HG02943 (cell line): ENCODE results near the gene UCK1.

Source experiments
- ATAC-seq: cut with Tn5 transposase; IDR thresholded peaks from one replicate; pipeline ENCODE4 v1.9.1; 2021; ENCODE audit warnings: mild to moderate bottlenecking, low read depth, moderate library complexity; ENCODE audit not compliant: unreplicated experiment

Gene UCK1

DNA sequence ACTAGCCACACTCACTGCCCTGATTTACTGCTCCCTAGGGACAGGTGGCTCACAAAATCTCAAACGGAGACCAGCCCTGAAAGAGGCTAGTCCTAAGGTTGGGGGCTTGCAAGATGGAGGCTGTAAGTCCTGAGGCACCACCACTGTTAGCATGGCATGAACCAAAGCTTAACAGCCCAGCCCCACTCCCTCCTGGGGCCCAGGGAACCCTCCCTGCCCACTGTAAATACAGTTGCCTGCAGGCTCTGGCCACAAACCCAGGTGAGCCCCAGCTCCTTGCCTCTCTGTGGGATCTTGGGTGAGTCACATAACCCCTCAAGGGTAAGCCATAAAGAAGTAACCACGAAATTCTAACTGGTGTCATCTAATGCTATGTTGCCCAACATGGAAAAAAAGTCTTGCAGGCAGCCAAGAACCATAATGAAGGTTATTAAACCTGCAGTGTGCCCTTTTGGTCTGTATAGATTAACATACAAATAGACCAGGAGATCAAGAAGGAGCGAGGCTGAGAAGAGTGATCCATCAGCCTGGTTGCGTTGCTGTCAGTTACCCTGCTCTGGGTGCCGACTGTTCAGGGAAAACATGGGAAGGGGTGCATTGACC lies 30.0 kb downstream of the UCK1 start:
- no peak for ATAC-seq

DNA sequence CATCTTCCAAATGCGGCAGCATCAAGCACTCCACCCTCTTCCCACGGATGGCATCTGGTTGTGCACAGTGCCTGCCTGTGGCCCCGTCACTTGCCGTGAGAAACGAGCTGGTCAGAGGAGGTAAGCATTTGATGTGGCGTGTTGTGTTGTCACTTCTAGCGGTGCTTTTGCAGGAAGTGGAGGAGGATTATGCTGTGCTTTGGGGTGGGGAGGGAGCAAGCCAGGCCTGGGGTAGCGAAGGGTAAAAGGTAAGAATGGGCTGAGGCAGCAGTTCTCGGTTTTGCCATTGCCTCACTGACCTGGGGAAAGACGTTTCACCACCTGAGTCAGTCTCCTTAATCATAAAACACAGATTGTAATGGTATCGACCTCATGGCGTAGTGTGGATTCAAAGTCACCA lies 30.7 kb downstream of the UCK1 start:
- no peak for ATAC-seq

GRCh38 chr9:131499254-131499767 lies 31.8 kb downstream of the UCK1 start:
- ATAC-seq, result no peak

- no peak for ATAC-seq
Observed at GRCh38 chr9:131496844-131497405, 34.1 kb downstream of the UCK1 start.

DNA sequence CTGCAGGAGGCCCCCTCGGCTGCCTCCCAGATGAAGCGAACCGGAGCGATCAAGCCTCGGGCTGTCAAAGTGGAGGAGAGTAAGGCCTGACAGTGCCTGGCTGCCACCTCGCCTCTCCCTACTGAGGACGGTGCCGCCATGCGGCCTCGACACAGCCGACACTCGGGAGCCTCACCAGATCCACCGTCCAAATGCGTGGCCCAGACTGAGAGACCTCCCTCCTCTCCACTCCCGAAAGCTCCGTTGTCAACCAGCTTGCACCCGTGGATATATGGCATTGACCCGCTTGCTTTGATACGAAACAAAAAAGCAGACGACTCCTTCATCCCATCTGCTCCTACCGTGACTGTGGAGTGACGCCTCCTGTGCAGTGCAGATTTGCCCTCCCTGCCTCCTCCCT lies 35.3 kb downstream of the UCK1 start:
- no peak for ATAC-seq

DNA sequence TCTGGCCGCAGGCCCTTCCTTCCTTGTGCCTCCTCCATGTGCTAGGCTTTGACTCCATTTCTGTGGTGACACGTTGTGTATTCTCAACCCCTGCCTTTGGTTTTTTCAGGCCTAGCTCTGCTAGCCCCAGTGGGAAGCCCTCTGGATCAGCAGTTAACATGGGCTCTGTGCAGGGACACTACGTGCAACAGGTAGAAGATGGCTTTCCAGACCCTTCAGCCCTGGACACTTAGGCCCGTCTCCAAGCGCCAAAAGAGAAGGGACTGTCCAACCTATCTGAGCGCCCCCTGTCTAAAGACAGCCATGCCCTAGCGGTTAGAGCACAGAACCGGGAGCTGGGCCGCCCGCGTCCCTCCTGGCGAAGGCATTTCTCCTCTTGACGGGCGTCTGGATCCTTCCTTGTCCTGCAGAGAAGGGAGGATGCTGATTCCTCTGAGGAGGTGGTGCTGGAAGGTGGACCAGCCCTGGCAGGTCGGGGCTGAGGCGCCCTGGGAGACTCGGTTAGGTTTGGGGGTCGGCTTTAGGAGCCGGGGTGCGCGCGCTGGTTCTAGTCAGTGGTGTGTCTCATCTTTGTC lies 36.7 kb downstream of the UCK1 start:
- no peak for ATAC-seq

DNA sequence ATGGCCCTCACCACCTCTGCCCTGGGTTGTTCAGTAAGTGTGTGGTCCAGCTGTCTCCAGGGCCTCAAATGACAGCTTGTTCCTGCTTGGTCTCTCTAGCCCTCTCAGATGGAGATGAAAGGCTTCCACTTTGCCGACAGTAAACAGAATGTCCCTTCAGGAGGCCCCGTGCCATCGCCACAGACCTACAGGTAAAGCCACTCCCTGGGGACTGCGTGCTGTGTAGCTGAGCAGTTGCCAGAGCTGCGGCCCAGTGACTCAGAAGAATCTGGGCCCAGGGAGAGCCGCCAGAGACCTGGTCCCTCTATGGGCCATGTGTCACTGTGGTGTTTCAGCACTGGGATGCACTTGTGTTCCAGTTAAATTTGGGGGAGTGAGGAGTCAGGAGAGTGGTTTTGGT lies 39.0 kb downstream of the UCK1 start:
- no peak for ATAC-seq

GRCh38 chr9:131491001-131491710 lies 39.9 kb downstream of the UCK1 start:
- ATAC-seq, result no peak

DNA sequence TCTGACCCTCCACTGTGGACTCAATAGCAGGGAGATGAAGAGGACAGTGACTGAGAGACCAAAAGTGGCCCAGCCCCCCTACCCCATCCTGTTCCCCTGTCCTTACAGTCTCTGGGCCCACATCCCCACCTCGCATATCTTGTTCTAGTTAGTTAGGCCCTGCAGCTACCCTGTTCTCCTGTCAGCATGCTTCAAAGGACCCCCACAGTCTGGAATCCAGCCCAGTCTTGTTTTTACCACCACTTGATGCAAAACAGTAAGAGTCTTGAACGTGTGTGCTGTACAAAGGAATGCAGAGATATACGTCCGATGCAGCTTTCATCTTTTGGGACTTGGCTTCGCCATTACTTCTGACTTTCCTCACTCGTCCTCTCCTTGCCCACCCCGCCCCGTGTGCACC lies 40.5 kb downstream of the UCK1 start:
- ATAC-seq, result no peak

DNA sequence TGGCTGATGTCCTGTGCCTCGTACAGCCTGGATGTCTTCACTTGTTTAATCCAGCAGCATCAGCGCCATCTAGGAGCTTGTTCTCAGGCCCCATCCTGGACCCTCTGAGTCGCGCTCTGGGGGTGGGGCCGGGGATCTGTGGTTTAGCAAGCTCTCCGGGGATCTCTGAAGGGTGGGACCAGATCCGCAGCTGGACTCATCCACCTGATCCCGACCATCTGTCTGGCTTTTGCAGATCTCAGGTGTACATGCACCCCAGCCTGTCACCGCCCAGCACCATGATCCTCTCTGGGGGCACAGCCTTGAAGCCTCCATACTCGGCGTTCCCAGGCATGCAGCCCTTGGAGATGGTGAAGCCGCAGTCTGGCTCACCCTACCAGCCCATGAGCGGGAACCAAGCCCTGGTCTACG lies 43.4 kb downstream of the UCK1 start:
- no peak for ATAC-seq

DNA sequence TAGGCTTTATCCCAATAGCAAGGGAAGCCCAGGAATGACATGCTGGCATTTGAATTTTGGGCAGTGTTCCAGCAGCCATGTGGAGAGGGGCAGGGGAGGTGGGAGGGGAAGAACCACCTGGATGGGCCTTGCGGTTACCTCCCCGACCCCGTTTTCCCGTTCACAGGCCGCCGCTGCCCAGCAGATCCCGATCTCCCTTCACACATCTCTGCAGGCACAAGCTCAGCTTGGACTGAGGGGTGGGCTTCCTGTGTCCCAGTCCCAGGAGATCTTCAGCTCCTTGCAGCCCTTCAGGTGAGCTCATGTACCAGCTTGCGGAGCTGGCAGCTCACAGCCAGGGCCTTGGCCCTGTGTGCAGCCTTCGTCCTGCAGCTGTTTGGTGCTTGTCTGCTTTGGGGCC lies 44.1 kb downstream of the UCK1 start:
- no peak for ATAC-seq

DNA sequence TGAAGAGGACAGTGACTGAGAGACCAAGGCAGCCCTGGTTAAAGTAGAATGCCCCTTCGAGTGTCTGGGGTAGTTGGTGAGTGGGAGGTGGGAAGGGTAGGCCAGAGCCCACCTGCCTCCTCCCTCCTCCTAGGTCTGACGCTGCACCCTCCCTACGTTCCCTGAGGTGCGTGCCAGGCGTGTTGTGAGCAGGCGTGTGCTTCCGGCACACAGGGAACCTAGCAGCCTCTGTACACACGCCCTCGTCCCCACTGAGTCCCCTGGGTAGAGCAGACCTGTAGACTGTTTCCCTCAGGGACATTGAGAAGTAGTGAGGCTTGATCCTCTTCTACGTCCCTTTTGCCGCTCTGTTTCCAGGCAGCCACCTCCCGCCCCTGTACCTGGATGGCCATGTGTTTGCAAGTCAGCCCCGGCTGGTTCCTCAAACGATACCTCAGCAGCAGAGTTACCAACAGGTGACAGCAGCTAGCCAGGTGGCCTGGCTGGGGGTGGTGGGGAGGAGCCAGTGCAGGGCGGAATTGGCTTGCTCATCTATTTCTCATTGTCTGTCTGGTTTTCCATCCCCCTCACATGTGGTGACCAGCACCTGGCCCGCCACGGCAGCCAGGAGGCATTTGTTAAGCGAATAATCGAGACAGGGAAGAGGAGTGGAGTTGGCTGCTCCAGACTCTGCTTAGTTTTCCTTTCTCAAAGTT lies 45.2 kb downstream of the UCK1 start:
- no peak for ATAC-seq

GRCh38 chr9:131485206-131485605 lies 45.9 kb downstream of the UCK1 start:
- no peak for ATAC-seq

GRCh38 chr9:131484560-131485185 lies 46.4 kb downstream of the UCK1 start:
- no peak for ATAC-seq

- ATAC-seq, result no peak
Observed at GRCh38 chr9:131484051-131484445, 47.0 kb downstream of the UCK1 start.

DNA sequence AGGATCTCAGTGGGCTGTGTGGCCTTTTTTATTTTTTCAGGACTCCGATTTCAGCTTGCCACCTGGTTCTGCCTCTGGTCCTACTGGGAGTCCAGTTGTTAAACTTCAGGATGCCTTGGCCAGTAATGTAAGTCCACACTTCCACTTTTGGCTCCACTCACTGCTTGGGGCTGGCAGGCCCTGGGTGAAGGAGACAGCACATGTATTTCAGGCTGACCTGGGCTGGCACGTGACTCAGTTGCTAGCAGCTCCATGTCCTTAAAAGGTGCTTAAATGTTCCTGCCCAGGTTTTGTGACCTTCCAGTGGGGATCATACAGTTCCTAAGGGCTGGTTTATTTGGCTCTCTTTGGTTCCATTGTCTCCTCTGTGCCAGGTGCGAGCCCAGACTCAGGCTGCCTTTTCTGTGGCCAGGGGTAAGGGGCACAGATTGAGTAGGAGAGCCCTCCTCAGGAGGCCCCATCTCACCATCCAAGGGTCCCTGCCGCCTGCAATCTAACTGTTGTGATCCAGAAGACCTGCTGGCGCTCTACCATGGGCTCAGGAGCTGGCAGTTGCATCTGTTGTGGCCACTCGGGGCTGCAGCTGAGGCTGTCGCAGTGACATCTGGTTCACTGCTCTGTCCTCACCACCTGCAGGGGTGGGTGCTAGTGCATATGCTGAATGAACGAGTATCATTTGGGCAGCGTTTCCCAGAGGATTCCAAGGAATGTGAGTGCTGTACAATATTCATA lies 47.6 kb downstream of the UCK1 start:
- ATAC-seq, result no peak

GRCh38 chr9:131482343-131483006 lies 48.6 kb downstream of the UCK1 start:
- ATAC-seq, result no peak

- ATAC-seq, result no peak
Observed at GRCh38 chr9:131481441-131482342, 49.4 kb downstream of the UCK1 start.
